HT-29 (cell line): ENCODE measurements around the gene FHIT. TPM values are rescaled to one million over a fixed set of nuclear protein-coding genes. Genes with fewer than 3 reads are reported as not detected.
"Not testable (repeated sequence)": the region's sequence is repeated elsewhere in the genome, so short reads cannot be mapped to it uniquely, and the experiment has no call there.

Experiments used
- DNase-seq: peaks from one replicate; pipeline ENCODE4 v3.0.0-alpha.2; 2015; ENCODE audit warnings: low spot score
- total RNA-seq: library from RNA; depleted of rRNA; stranded (reverse); fragments of >200 nt; shearing (Covaris generic); gene quantifications from 2 replicates; pipeline ENCODE4 v1.2.3, GENCODE V29; 2014

Gene FHIT
- total RNA-seq, 1 experiment from 2014 or later: not detected

DNA sequence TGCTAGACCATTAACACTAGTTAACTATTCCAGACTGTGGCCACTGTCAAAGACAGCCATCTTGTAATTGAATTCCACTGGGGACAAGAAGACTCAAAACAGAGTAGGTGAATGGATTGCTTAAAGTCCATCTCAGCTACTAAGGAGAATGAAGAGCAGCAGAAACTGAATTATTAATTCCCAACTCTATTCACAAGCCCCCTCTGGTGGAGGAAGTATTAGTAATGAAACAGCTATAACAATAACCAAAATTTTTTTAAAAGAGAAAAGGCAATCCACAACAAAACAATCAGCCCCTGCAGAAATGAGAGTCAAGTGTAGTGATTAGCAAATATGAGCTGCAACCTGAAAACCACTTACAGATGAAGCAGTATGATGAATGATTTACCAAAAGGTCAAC lies 302.8 kb downstream of the FHIT start:
- DNase-seq: no peak

GRCh38 chr3:60935709-60936108 lies 315.5 kb downstream of the FHIT start:
- DNase-seq: no peak

DNA sequence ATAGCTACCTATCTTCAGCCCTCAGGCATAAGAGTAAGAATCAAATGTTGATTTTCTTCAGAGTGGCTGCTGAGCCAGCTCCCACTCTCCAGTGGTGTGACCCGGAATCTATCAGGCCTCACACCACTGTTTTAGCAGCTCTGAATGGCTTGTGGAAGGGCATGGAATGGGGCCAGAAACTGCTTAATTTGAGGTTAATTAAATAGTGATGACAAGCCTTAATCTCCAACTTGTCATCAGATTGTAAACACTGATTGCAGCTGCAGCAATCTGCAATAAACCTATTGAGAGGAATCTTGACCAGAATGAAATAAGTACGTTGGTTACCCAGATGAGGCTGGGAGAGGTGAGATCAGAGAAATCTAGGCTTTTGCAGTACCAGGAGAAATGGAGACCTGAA lies 317.4 kb downstream of the FHIT start:
- DNase-seq: no peak

- no peak for DNase-seq
These were observed 318.6 kb downstream of the FHIT start for GRCh38 chr3:60932643-60933042.

- DNase-seq: no peak
These were observed 319.1 kb downstream of the FHIT start for GRCh38 chr3:60932170-60932569.

DNA sequence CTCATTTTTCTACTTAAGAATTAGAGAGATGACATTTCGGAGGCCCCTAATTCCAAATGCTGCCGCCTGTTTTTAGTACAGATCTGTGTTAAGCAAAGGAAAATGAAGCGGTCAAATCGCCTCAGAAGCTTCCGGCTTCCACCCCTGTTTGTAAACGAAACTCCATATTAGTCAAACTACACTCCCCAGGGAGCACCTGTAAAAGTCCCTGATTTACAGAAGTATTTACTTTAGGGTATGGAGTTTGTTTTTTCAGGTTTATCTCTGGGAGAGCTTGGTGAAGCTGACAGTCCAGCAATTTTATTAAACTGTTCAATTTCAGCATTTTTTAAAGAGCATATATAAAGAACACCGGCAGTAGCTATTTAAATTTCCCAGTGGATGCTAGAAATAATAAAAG lies 319.8 kb downstream of the FHIT start:
- no peak for DNase-seq

DNA sequence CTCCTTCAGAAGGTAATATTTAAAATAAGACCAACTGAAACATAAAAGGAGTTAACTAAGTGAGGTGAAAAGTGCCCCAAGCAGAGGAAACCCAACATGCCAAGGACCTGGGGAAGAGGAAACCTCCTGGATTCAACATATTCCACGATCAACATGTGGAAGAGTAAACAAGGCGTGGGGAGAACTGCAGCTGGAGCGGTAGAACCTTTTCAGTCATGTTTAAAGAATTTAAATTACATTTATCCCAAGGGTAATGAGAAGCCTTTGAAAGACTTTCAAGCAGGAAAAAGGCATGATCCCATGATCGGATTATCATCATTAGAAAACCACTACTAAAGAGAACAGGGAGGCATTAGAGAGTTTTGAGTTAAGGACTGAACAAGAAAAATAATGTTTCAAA lies 330.7 kb downstream of the FHIT start:
- no peak for DNase-seq

- no peak for DNase-seq
These were observed 332.0 kb downstream of the FHIT start for GRCh38 chr3:60919296-60919695.

DNA sequence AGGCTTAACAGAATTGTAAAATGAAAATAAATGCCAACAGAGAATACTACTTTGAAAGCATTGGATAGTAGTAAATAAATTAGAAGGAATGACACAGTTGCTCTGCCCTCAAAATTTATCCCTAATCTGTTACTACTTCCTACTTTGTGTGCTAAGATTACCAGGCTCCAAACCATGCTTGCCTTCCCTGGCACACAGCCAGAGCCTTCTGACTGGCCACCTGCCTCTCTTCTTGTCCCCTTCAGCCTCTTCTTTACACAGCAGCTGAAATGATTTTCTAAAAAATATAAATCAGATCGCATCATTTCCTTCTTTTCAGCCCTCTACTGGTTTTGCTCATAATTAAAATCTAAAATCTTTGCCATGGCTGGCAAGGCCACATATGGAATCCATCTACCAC lies 334.1 kb downstream of the FHIT start:
- no peak for DNase-seq

- DNase-seq: no peak
These were observed 334.7 kb downstream of the FHIT start for GRCh38 chr3:60916546-60916945.

DNA sequence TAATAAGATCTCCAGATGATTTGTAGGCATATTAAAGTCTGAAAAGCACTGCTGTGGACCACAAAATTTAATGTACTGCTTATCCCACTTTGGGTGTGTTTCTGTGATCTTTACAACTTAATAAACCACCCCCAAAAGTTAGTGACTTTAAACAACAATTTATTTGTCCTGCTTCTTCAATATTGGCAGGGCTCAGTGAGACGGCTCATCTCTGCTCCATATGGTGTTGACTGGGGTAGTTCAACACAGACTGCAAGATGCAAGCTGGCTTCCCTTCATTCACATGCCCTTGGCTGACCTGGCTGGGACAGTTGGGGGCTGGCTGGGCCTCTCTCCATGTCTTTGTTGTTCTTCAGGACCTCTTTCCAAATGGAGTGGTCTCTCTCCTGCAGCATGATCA lies 337.8 kb downstream of the FHIT start:
- no peak for DNase-seq

DNA sequence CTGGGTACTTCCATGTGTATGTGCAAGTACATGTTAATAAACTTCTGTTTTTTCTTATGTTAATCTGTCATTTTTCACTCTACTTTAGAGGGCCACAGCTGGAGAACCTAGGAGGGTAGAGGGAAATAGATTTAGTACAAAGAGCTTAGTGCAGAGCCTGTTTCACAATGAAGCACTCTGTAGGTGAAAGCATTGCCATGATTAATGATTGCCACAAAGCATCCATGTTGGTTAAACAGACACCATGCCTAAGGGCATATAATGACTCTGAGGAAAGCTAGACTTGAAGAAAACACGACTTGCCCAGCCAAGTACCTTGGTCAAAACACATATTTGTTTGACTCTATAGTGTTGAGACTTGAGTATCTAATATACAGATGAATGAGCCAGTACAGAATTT lies 338.4 kb downstream of the FHIT start:
- no peak for DNase-seq

DNA sequence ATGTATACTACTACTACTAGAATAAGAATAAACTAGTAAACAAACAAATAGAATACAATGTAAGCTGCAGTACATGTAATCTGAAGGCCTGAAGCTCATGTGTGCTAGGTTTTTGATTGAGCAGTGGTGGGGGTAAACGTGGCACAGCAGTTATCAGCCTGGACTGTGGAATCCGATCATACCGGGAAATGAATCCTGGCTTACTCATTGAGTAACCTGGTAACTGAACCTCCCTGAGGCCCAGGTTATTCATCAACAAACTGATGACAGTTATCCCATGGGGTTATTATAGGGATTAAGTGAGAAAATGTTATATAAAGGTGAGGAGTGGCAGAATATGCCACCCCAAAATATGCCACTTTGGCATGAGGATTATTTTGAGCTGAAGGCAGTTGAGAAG lies 339.1 kb downstream of the FHIT start:
- no peak for DNase-seq

DNA sequence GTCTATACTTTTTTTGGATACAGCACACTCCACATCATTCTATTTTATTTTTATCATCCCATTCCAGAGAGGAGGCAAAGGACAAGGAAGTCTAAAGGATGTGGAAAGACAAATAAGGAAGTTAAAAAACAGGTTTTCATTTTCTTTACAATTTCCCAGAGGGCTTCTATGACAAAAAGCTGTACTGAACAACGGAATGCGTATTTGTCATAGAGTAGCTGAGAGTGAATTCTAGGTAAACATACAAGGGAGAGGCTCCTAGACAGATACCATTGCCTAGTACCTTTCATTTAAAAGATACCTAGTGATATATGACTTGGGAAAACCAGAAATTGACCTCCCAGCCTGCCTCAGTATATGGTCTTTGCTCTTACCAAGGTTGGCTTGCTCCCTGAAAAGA lies 341.7 kb downstream of the FHIT start:
- DNase-seq: no peak

- no peak for DNase-seq
These were observed 345.0 kb downstream of the FHIT start for GRCh38 chr3:60906283-60906682.

DNA sequence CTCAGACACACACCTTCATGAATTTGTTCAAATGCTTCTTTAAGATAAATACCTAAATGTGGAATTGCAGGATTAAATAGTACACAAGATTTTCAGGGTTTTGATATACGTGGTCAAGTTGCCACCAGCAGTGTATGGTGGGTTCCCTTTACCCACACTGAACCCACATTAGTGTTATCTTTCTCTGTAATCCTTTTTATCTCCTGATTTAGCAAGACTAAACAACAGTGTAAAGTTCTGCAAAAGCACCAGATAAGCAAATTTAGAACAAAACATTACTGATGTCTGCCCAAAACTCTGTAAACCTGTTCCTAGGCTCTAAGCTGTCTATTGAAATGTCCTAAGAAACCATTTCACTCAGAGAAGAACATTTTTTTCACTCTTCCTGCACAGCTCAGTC lies 352.9 kb downstream of the FHIT start:
- no peak for DNase-seq

GRCh38 chr3:60893946-60894345 lies 357.3 kb downstream of the FHIT start:
- no peak for DNase-seq

- DNase-seq: no peak
These were observed 361.0 kb downstream of the FHIT start for GRCh38 chr3:60890226-60890625.

DNA sequence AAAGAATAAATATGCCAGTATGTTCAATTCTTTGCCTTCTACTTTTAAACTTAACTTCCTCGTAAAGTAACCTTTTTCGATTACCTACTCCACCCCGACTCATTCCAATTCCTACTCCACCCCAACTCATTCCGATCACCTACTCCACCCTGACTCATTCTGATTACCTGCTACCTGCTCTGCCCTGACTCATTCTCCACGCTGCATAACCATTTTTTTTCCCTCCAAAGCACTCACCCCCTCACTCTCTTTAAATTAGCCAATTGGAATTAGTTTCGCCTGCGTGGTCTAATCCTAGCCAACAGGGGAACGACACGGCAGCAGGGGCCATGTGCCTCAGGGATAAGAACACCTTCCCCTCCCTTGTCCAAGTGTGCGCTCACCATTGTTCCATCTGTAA lies 362.3 kb downstream of the FHIT start:
- DNase-seq: not testable (repeated sequence)

DNA sequence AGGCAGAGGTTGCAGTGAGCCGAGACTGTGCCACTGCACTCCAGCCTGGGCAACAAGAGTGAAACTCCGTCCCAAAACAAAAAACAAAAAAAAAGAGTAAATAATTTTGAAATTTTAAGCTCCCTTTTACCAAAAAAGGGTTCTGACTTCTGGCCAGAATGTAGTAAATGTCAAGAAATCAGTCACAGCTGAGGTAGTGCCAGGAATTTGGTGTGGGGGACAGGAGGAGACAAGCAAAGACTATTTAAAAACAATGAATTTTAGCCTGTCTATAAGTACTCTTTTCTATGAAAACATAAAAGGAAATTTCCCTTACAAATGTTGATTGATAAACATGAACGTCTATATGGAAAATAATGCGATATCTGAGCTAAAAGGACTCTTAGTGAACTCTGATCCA lies 363.7 kb downstream of the FHIT start:
- DNase-seq: no peak

DNA sequence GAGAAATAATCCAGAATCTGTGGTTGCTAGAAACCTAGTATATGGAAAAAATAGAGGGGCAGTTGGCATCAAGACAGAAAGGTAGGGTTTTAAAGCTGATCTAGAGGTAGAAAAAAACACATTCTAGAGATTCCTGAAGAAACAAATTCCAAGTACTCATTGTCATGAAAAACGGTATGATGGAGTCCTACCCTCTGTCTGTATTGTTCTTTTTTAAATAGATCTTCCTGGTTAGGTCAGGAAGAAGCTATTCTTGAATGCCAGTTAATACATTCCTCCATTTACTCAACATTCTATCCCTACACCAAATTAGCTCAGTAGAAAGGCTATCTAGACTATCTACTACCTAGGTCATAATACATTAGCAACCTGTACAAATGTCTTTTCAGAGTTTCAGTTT lies 364.7 kb downstream of the FHIT start:
- DNase-seq: no peak

DNA sequence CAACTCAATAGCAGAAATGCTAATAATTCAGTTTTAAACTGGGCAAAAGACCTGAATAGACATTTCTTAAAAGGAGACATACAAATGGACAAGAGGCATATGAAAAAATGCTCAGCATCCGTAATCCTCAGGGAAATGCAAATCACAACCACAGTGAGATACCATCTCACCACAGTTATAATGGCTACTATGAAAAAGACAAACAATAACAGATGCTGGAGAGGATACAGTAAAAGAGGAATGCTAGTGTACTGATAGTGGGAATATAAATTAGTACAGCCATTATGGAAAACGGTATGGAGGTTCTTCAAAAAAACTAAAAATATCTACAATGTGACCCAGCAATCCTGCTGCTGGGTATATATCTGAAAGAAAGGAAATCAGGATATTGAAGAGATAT lies 367.2 kb downstream of the FHIT start:
- DNase-seq: no peak

DNA sequence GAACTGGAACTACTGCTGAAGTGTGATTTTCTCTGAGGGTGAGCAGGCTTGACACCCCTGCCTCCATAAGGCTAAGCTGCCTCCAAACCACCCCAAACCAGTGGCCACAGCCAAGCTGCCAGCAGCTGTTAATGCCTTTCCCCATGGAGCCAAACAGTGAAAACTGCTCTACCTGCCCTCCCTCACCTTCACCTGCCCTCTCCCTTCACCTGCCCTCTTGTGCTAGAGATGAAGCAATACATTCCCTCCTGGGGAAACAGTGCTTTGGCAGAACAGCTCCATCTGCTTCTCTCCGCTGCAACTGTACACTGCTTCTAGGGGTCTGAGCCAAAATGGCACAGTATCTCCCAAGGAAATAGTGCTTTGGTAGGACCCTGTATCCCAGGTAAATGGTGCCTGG lies 374.1 kb downstream of the FHIT start:
- no peak for DNase-seq

DNA sequence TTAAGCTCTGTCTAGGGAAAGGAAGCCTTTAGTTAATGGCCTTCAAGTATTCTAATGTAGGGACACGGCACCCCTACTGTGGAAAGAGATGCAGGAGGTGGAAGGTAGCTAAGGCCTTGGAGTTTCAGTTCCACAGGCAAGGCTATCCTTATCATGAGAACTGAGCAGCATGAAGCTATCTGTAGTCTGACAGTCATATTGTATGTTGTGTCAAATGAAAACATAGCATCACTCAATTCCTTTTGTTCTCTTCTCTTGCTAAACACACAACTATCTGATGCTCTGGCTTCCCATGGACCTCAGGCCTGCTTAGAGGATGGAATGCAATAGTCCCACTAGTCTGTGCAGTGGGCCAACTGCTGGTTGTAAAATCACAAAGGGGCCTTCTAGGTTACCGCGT lies 380.9 kb downstream of the FHIT start:
- no peak for DNase-seq

GRCh38 chr3:60867200-60867599 lies 384.1 kb downstream of the FHIT start:
- DNase-seq: no peak
